ENCODE measurements around the gene EXOC4. TPM values are rescaled to one million over a fixed set of nuclear protein-coding genes. Genes with fewer than 3 reads are reported as not detected.

Gene EXOC4
- total RNA-seq, 3 donors from 2014 or later: 88.3 to 136 (median 99.6) TPM

DNA sequence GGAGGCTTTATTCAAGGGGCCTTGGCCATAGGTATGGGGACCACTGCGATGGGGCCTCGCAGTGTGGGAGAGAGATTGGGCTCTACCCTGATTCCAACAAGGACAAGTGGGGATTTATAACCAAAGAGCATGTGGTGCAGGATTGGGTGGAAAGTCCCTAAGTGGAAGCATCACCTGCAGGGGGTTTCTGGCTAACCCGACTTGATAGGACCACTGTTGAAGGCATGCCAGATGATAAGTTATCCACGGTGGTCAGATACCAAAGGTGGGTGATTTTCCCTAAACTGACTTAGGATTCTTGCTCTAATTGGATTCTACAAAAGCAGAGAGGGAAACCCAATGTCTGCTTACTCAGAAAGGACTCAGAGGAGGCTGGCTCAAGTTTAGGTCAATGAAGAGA is 444.7 kb downstream of the EXOC4 start:
- Histone ChIP-seq H3K27me3 (no peaks in the 10 kb centered on the region), H3K27ac (no peak overlapping the region), H3K9me3 (no peaks in the 10 kb centered on the region), H3K36me3 (no peaks in the 10 kb centered on the region), H3K4me1 (no peaks in the 10 kb centered on the region), H3K4me3 (no peak overlapping the region)
- intact Hi-C loops (cut with DNase I; ENCODE audit: low total_unique reads): no loop called here
- TF ChIP-seq POLR2A (IDR thresholded peaks at IDR 0.05) (no peak), POLR2AphosphoS5 (IDR thresholded peaks at IDR 0.05) (no peak)
- TF ChIP-seq, protein P1, sequence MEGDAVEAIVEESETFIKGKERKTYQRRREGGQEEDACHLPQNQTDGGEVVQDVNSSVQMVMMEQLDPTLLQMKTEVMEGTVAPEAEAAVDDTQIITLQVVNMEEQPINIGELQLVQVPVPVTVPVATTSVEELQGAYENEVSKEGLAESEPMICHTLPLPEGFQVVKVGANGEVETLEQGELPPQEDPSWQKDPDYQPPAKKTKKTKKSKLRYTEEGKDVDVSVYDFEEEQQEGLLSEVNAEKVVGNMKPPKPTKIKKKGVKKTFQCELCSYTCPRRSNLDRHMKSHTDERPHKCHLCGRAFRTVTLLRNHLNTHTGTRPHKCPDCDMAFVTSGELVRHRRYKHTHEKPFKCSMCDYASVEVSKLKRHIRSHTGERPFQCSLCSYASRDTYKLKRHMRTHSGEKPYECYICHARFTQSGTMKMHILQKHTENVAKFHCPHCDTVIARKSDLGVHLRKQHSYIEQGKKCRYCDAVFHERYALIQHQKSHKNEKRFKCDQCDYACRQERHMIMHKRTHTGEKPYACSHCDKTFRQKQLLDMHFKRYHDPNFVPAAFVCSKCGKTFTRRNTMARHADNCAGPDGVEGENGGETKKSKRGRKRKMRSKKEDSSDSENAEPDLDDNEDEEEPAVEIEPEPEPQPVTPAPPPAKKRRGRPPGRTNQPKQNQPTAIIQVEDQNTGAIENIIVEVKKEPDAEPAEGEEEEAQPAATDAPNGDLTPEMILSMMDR (IDR thresholded peaks at IDR 0.05): no peak
- no peak for DNase-seq (ENCODE audit: low spot score in 2 of 2)

- Histone ChIP-seq H3K4me1 (no peaks in the 10 kb centered on the region), H3K9me3 (no peaks in the 10 kb centered on the region), H3K4me3 (no peak overlapping the region), H3K27me3 (no peaks in the 10 kb centered on the region), H3K27ac (no peak overlapping the region), H3K36me3 (no peaks in the 10 kb centered on the region)
- no peak for DNase-seq (ENCODE audit: low spot score in 2 of 2)
- TF ChIP-seq POLR2A (IDR thresholded peaks at IDR 0.05): no peak
- TF ChIP-seq POLR2AphosphoS5 (IDR thresholded peaks at IDR 0.05): no peak
- TF ChIP-seq, protein P1 (IDR thresholded peaks at IDR 0.05): no peak
- intact Hi-C loops (cut with DNase I; ENCODE audit: low total_unique reads): no loop called here
These were observed 445.2 kb downstream of the EXOC4 start for GRCh38 chr7:133698127-133698526.

DNA sequence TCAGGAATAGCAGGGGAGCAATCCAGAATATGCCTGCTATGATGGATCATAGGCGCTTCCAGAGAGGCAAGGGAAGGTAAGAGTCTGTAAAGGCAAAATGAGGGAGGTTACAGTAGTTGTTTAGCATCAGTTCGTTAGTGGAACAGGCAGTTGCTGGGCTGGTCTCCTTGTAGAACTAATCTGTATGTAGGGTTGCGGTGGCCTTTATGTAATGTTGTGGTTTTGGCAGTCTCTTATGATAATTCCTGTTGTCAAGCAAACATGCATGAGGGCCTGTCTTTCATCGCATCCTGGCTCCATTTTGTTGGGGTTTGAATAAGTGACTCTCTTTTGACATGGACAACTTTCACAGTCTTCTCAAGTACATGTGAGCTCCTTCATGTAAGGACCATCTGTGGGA is 446.5 kb downstream of the EXOC4 start:
- DNase-seq (ENCODE audit: low spot score in 2 of 2): no peak
- no peak for TF ChIP-seq POLR2AphosphoS5 (IDR thresholded peaks at IDR 0.05)
- TF ChIP-seq, protein P1 (IDR thresholded peaks at IDR 0.05): no peak
- no peak overlapping the region for H3K27ac ChIP-seq
- no peaks in the 10 kb centered on the region for H3K27me3 ChIP-seq
- H3K9me3 ChIP-seq: no peaks in the 10 kb centered on the region
- H3K4me1 ChIP-seq: no peaks in the 10 kb centered on the region
- intact Hi-C loops (cut with DNase I; ENCODE audit: low total_unique reads): no loop called here
- H3K4me3 ChIP-seq: no peak overlapping the region
- no peaks in the 10 kb centered on the region for H3K36me3 ChIP-seq

DNA sequence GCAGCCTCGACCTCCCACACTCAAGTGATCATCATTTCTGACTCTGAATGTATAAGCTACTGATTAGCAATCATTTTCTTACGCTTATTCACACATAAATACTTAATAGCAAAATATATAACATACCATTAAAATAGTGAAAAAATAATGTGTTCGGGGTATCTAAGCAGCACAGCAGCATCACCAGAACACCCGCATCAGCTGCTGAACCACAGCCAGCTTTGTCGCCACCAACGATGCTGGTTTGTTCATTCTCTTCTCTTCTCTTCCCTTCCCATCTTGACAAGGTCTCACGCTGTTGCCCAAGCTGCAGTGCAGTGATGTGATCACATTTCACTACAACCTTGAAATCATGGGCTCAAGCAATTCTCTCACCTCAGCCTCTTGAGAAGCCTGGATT is 449.2 kb downstream of the EXOC4 start:
- H3K27me3 ChIP-seq: no peaks in the 10 kb centered on the region
- H3K27ac ChIP-seq: no peak overlapping the region
- intact Hi-C loops (cut with DNase I; ENCODE audit: low total_unique reads): no loop called here
- DNase-seq (ENCODE audit: low spot score in 2 of 2): no peak
- no peaks in the 10 kb centered on the region for H3K9me3 ChIP-seq
- TF ChIP-seq POLR2AphosphoS5 (IDR thresholded peaks at IDR 0.05): no peak
- TF ChIP-seq, protein P1 (IDR thresholded peaks at IDR 0.05): no peak
- no peak for TF ChIP-seq POLR2A (IDR thresholded peaks at IDR 0.05)
- H3K4me3 ChIP-seq: no peak overlapping the region
- no peaks in the 10 kb centered on the region for H3K36me3 ChIP-seq
- no peaks in the 10 kb centered on the region for H3K4me1 ChIP-seq

DNA sequence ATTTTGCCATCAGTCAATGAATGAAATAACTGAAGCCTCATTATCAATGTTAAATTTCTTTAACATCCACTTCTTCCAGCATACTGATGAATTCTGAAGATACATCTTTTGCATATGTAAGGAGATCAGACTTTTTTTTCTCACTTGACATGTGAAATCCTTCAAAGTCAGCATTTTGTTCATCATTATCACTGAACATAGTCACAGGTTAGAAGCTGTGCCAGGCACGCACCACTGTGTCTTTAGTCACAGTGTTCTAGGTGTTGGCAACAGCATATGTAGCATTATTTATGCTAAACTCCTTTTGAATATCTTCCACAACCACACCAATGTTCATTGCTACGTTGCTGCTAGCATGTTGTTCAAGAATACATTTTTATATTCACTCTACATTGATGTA is 450.1 kb downstream of the EXOC4 start:
- intact Hi-C loops (cut with DNase I; ENCODE audit: low total_unique reads): no loop called here
- TF ChIP-seq POLR2A (IDR thresholded peaks at IDR 0.05) (no peak), POLR2AphosphoS5 (IDR thresholded peaks at IDR 0.05) (no peak)
- TF ChIP-seq, protein P1 (IDR thresholded peaks at IDR 0.05): no peak
- DNase-seq (ENCODE audit: low spot score in 2 of 2): no peak
- H3K27me3 ChIP-seq: no peaks in the 10 kb centered on the region
- H3K4me1 ChIP-seq: no peaks in the 10 kb centered on the region
- no peaks in the 10 kb centered on the region for H3K36me3 ChIP-seq
- no peak overlapping the region for H3K4me3 ChIP-seq
- no peaks in the 10 kb centered on the region for H3K9me3 ChIP-seq
- no peak overlapping the region for H3K27ac ChIP-seq
